A549 (cell line): Measurements from ENCODE around the gene P2RY14. TPM values are rescaled to one million over a fixed set of nuclear protein-coding genes. Genes with fewer than 3 reads are reported as not detected.

Experiments
- ATAC-seq, 2 experiments: fragments of 200-7000 bp in 1 of 2; fragments of >200 bp in 1 of 2; cut with Nextera tagmentation in 1 of 2; cut with Tn5 transposase in 1 of 2; 3 replicates each; pipeline versions ENCODE4 v1.8.0 to v1.9.1; 2018 to 2020; ENCODE audit warnings: mild to moderate bottlenecking in 1 of 2, moderate library complexity in 1 of 2
- CTCF ChIA-PET: fragments of 300-600 bp; sonication (Branson Sonifier 250); formaldehyde crosslinking; extraction: SDS; loops from one replicate; lab custom pipeline; 2021; ENCODE audit warnings: antibody characterized with exemption, inconsistent platforms; lab: Yijun Ruan, JAX
- POLR2A ChIA-PET: fragments of 350-600 bp; formaldehyde crosslinking; extraction: SDS; loops from one replicate; lab custom pipeline; 2021; ENCODE audit warnings: antibody characterized with exemption, inconsistent platforms; lab: Yijun Ruan, JAX
- DNase-seq, 2 experiments: peaks; one replicate each; pipeline versions ENCODE4 v3.0.0 to v3.0.0-alpha.2; 2011 to 2016; ENCODE audit warnings: low read depth in 1 of 2, low spot score in 1 of 2
- FAIRE-seq: peaks from 2 replicates; lab custom pipeline; 2011; peaks lifted over from hg19 to GRCh38; lab: Jason Lieb, UNC
- H3K27ac ChIP-seq, 2 experiments: fragments of >200 bp; sonication (Bioruptor Twin); formaldehyde crosslinking; 3 replicates each; pipeline ENCODE4 v1.5.1; 2016 to 2017
- H3K4me1 ChIP-seq: fragments of >200 bp; sonication (Bioruptor Twin); formaldehyde crosslinking; 3 replicates; pipeline ENCODE4 v1.6.1; 2016
- H3K4me2 ChIP-seq: fragments of >200 bp; sonication (Bioruptor Twin); formaldehyde crosslinking; 3 replicates; pipeline ENCODE4 v1.6.1; 2016
- H3K4me3 ChIP-seq: fragments of >200 bp; sonication (Bioruptor Twin); formaldehyde crosslinking; 3 replicates; pipeline ENCODE4 v1.5.1; 2016
- H3K9me3 ChIP-seq: fragments of >200 bp; sonication (Bioruptor Twin); formaldehyde crosslinking; 3 replicates; pipeline ENCODE4 v1.6.1; 2016
- CBX2 ChIP-seq: fragments of 200-600 bp; sonication (generic); IDR thresholded peaks from 2 replicates; pipeline ENCODE4 v1.6.1; 2016; ENCODE audit warnings: low read depth, mild to moderate bottlenecking, borderline replicate concordance
- CEBPB ChIP-seq, 2 experiments: fragments of >200 bp in 1 of 2; sonication (Bioruptor Twin) in 1 of 2; formaldehyde crosslinking in 1 of 2; IDR thresholded peaks; 2 replicates each; pipeline ENCODE4 v1.6.1; 2012 to 2016
- CHD2 ChIP-seq: fragments of 150-350 bp; IDR thresholded peaks from 2 replicates; pipeline ENCODE4 v1.6.1; 2014; ENCODE audit warnings: low read length; ENCODE audit not compliant: partially characterized antibody
- EHMT2 ChIP-seq: fragments of 200-600 bp; sonication (generic); IDR thresholded peaks from 2 replicates; pipeline ENCODE4 v1.6.1; 2016; ENCODE audit warnings: antibody characterized with exemption, low read depth, mild to moderate bottlenecking, moderate library complexity
- EP300 ChIP-seq, 2 experiments: fragments of >200 bp; sonication (Bioruptor Twin); formaldehyde crosslinking; IDR thresholded peaks; 2 replicates in 1 of 2; 3 replicates in 1 of 2; pipeline ENCODE4 v1.6.1; 2016 to 2017
- ESRRA ChIP-seq: fragments of 150-350 bp; IDR thresholded peaks from 2 replicates; pipeline ENCODE4 v1.6.1; 2014; ENCODE audit warnings: mild to moderate bottlenecking, low read length, borderline replicate concordance
- FOSB ChIP-seq: fragments of 250-450 bp; sonication (Bioruptor Pico); IDR thresholded peaks from 2 replicates; pipeline ENCODE4 v1.5.0; 2020; ENCODE audit warnings: mild to moderate bottlenecking, moderate library complexity
- FOSL2 ChIP-seq, 2 experiments: fragments of 450-650 bp in 1 of 2; fragments of >200 bp in 1 of 2; sonication (Bioruptor Twin) in 1 of 2; formaldehyde crosslinking; IDR thresholded peaks; 2 replicates each; pipeline versions ENCODE4 v1.5.0 to v1.6.1; 2016 to 2020; ENCODE audit warnings: mild to moderate bottlenecking in 1 of 2, moderate library complexity in 1 of 2
- FOXS1 ChIP-seq: fragments of 250-450 bp; sonication (Bioruptor Pico); IDR thresholded peaks from 2 replicates; pipeline ENCODE4 v1.5.0; 2020; ENCODE audit warnings: mild to moderate bottlenecking, moderate library complexity
- GATA3 ChIP-seq: IDR thresholded peaks from 2 replicates; pipeline ENCODE4 v1.6.1; 2012; ENCODE audit warnings: borderline replicate concordance
- HDAC2 ChIP-seq: fragments of 200-600 bp; sonication (generic); IDR thresholded peaks from 2 replicates; pipeline ENCODE4 v1.6.1; 2016
- JUN ChIP-seq, 2 experiments: fragments of >200 bp; sonication (Bioruptor Twin); formaldehyde crosslinking; IDR thresholded peaks; 2 replicates in 1 of 2; 3 replicates in 1 of 2; pipeline ENCODE4 v1.6.1; 2016 to 2017
- KDM5A ChIP-seq: fragments of 200-600 bp; sonication (generic); IDR thresholded peaks from 2 replicates; pipeline ENCODE4 v1.6.1; 2016; ENCODE audit warnings: antibody characterized with exemption, mild to moderate bottlenecking
- NFE2L2 ChIP-seq: fragments of 150-350 bp; conservative IDR thresholded peaks from 2 replicates; pipeline ENCODE4 v1.6.1; 2014; ENCODE audit warnings: low read length
- PHF8 ChIP-seq: fragments of 200-600 bp; sonication (generic); IDR thresholded peaks from 2 replicates; pipeline ENCODE4 v1.6.1; 2016; ENCODE audit warnings: low read depth, mild to moderate bottlenecking, antibody characterized with exemption, moderate library complexity, borderline replicate concordance
- SREBF2 ChIP-seq: fragments of 450-650 bp; IDR thresholded peaks from 2 replicates; pipeline ENCODE4 v1.6.1; 2014; ENCODE audit warnings: mild to moderate bottlenecking, moderate library complexity
- TFCP2L1 ChIP-seq: fragments of 250-450 bp; sonication (Bioruptor Pico); IDR thresholded peaks from 2 replicates; pipeline ENCODE4 v1.5.0; 2021; ENCODE audit warnings: mild to moderate bottlenecking
- TP53 ChIP-seq: fragments of 250-450 bp; sonication (Bioruptor Pico); IDR thresholded peaks from 2 replicates; pipeline ENCODE4 v1.5.0; 2021; ENCODE audit warnings: mild to moderate bottlenecking, moderate library complexity
- ZFP36 ChIP-seq: fragments of 450-650 bp; IDR thresholded peaks from 2 replicates; pipeline ENCODE4 v1.6.1; 2014; ENCODE audit warnings: borderline replicate concordance; ENCODE audit not compliant: partially characterized antibody
- WGBS: methylation state at CpG from one replicate; pipeline ENCODE4 v1.1.6; 2017; ENCODE audit errors: missing lambda C conversion rate; 5-methylcytosine and 5-hydroxymethylcytosine counted together
- polyA plus RNA-seq, 4 experiments: library from polyadenylated mRNA; depleted of rRNA in 3 of 4; stranded (reverse); fragments of >200 nt; fragmentation: RNase III in 1 of 4; extraction: RNeasy Plus Mini Kit Qiagen cat#74134 plus additional on column Dnase treatment in 1 of 4; gene quantifications; 2 replicates in 3 of 4; 3 replicates in 1 of 4; pipeline ENCODE4 v1.2.3, GENCODE V29; 2011 to 2017
- TF ChIP-seq, protein P1 (sequence below): fragments of >200 bp; sonication (Bioruptor Twin); formaldehyde crosslinking; IDR thresholded peaks from 3 replicates; pipeline ENCODE4 v1.6.1; 2016
- TF ChIP-seq, protein P2 (sequence below): fragments of 450-650 bp; IDR thresholded peaks from 2 replicates; pipeline ENCODE4 v1.6.1; 2014; ENCODE audit warnings: antibody characterized with exemption
- TF ChIP-seq, protein P3 (sequence below): IDR thresholded peaks from 2 replicates; pipeline ENCODE4 v1.6.1; 2012; ENCODE audit warnings: low read depth, borderline replicate concordance
- TF ChIP-seq, protein P4 (sequence below): fragments of 200-600 bp; sonication (generic); IDR thresholded peaks from 2 replicates; pipeline ENCODE4 v1.6.1; 2016; ENCODE audit warnings: antibody characterized with exemption, mild to moderate bottlenecking, moderate library complexity
- TF ChIP-seq, protein P5 (sequence below): IDR thresholded peaks from 2 replicates; pipeline ENCODE4 v1.6.1; 2012
- TF ChIP-seq, protein P6 (sequence below): fragments of >200 bp; sonication (Bioruptor Twin); formaldehyde crosslinking; IDR thresholded peaks from 3 replicates; pipeline ENCODE4 v1.5.1; 2016

P2RY14 gene
- polyA plus RNA-seq, 2 of the 4 experiments (the other 2 are of a cell fraction), result not detected

DNA sequence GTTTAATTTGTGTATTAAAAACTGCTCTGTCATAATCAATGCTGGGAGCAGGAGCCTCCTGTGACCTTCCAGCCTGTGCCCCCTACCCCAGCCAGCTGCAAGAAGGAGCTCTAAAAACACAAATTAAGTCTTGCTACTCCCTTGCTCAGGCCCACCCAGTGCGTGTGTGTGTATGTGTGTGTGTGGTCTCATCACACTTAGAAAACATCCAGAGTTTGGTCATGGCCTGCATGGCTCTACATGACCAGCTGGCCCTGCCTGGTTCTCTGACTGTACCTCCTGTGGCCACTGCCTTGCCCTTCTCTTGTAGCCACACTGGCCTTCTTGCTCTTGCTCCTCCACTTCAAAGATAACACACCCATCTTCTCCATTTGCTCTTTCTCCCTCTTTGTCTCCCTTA lies 13.7 kb downstream of the P2RY14 start:
- H3K27ac ChIP-seq, result no peak overlapping the region
- POLR2A ChIA-PET, result no interaction called here
- DNase-seq (no peak), FAIRE-seq (no peak)
- H3K9me3 ChIP-seq, result no peaks in the 10 kb centered on the region
- no peak overlapping the region for H3K4me3 ChIP-seq
- 94% methylated on average over 1 of the region's 1 CpG for WGBS
- TF ChIP-seq ESRRA (no peak), TP53 (CRISPR knock-in tag) (no peak), JUN (IDR thresholded peaks at IDR 0.05) (no peak), NFE2L2 (no peak), KDM5A (no peak), FOXS1 (CRISPR knock-in tag) (no peak), EP300 (IDR thresholded peaks at IDR 0.05) (no peak), FOSB (CRISPR knock-in tag) (no peak), EHMT2 (no peak), GATA3 (no peak), ZFP36 (no peak), CEBPB (IDR thresholded peaks at IDR 0.05) (no peak), CHD2 (no peak), SREBF2 (no peak), CBX2 (no peak), PHF8 (no peak), TFCP2L1 (CRISPR knock-in tag) (no peak)
- TF ChIP-seq, protein P1, sequence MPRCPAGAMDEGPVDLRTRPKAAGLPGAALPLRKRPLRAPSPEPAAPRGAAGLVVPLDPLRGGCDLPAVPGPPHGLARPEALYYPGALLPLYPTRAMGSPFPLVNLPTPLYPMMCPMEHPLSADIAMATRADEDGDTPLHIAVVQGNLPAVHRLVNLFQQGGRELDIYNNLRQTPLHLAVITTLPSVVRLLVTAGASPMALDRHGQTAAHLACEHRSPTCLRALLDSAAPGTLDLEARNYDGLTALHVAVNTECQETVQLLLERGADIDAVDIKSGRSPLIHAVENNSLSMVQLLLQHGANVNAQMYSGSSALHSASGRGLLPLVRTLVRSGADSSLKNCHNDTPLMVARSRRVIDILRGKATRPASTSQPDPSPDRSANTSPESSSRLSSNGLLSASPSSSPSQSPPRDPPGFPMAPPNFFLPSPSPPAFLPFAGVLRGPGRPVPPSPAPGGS, result no peak
- TF ChIP-seq, protein P2, sequence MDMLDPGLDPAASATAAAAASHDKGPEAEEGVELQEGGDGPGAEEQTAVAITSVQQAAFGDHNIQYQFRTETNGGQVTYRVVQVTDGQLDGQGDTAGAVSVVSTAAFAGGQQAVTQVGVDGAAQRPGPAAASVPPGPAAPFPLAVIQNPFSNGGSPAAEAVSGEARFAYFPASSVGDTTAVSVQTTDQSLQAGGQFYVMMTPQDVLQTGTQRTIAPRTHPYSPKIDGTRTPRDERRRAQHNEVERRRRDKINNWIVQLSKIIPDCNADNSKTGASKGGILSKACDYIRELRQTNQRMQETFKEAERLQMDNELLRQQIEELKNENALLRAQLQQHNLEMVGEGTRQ, result no peak
- TF ChIP-seq, protein P3, sequence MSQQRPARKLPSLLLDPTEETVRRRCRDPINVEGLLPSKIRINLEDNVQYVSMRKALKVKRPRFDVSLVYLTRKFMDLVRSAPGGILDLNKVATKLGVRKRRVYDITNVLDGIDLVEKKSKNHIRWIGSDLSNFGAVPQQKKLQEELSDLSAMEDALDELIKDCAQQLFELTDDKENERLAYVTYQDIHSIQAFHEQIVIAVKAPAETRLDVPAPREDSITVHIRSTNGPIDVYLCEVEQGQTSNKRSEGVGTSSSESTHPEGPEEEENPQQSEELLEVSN, result no peak
- TF ChIP-seq, all 56 proteins: peak for 0
- Histone ChIP-seq H3K4me1 (no peaks in the 10 kb centered on the region), H3K4me2 (no peak overlapping the region)
- CTCF ChIA-PET, result interaction anchor here (0.8 to 3.8 kb wide), 4 partner anchors 14 to 75 kb away, joined by 3 to 9 read pairs (median 4); partner anchors contain the start of gene P2RY14
- 0 out of 6 replicates have a peak, but pooled peaks of 1 of the 2 experiments have one; percentile 19 for ATAC-seq

DNA sequence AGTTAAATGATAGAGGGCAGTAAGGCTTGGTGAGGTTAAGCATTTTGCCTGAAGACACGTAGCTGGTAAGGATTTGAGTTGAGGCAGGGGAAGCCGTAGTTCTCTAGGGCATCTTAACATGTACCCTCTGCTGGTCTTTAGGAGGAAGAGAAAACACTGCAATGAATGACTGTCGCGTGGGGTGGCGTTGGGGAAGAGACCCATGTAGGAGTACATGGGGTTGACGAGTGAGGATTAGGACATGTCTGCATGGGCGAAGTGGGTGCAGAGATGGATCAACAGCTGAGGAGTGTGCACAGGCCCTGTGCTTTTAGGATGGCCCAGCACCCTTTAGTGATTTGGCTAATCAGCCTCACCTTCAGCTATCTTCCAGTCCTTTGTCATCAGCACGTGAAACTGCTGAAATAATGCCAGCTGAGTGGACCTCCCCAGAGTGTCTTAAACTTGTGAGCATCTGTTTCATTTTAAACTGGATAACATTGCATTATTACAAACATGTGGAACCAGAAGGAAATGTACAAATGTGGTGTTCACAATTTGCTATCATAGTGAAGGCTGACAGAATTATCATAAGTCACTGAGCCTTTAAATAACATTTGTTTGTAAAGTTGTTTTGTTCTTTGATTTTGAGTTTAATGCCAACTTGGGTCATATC lies 15.3 kb downstream of the P2RY14 start:
- Histone ChIP-seq H3K4me2 (no peak overlapping the region), H3K4me1 (no peaks in the 10 kb centered on the region), H3K27ac (no peak overlapping the region), H3K9me3 (no peaks in the 10 kb centered on the region), H3K4me3 (no peak overlapping the region)
- WGBS, result 85% methylated on average over 8 of the region's 8 CpGs
- peak; percentile 82 for FAIRE-seq
- ATAC-seq, result no peak
- ChIA-PET CTCF (interaction anchor here (1.0 to 3.8 kb wide), 6 partner anchors 16 to 107 kb away, joined by 3 to 9 read pairs (median 5); partner anchors contain the start of gene P2RY14), POLR2A (no interaction called here)
- DNase-seq, result no peak
- TF ChIP-seq FOSL2 (IDR thresholded peaks at IDR 0.05) (no peak), FOSL2 (CRISPR knock-in tag; IDR thresholded peaks at IDR 0.05) (no peak), TFCP2L1 (CRISPR knock-in tag) (no peak), JUN (IDR thresholded peaks at IDR 0.05) (no peak), HDAC2 (no peak), CHD2 (no peak), CEBPB (IDR thresholded peaks at IDR 0.05) (no peak)
- TF ChIP-seq, protein P4, sequence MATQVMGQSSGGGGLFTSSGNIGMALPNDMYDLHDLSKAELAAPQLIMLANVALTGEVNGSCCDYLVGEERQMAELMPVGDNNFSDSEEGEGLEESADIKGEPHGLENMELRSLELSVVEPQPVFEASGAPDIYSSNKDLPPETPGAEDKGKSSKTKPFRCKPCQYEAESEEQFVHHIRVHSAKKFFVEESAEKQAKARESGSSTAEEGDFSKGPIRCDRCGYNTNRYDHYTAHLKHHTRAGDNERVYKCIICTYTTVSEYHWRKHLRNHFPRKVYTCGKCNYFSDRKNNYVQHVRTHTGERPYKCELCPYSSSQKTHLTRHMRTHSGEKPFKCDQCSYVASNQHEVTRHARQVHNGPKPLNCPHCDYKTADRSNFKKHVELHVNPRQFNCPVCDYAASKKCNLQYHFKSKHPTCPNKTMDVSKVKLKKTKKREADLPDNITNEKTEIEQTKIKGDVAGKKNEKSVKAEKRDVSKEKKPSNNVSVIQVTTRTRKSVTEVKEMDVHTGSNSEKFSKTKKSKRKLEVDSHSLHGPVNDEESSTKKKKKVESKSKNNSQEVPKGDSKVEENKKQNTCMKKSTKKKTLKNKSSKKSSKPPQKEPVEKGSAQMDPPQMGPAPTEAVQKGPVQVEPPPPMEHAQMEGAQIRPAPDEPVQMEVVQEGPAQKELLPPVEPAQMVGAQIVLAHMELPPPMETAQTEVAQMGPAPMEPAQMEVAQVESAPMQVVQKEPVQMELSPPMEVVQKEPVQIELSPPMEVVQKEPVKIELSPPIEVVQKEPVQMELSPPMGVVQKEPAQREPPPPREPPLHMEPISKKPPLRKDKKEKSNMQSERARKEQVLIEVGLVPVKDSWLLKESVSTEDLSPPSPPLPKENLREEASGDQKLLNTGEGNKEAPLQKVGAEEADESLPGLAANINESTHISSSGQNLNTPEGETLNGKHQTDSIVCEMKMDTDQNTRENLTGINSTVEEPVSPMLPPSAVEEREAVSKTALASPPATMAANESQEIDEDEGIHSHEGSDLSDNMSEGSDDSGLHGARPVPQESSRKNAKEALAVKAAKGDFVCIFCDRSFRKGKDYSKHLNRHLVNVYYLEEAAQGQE, result no peak
- TF ChIP-seq, protein P5, sequence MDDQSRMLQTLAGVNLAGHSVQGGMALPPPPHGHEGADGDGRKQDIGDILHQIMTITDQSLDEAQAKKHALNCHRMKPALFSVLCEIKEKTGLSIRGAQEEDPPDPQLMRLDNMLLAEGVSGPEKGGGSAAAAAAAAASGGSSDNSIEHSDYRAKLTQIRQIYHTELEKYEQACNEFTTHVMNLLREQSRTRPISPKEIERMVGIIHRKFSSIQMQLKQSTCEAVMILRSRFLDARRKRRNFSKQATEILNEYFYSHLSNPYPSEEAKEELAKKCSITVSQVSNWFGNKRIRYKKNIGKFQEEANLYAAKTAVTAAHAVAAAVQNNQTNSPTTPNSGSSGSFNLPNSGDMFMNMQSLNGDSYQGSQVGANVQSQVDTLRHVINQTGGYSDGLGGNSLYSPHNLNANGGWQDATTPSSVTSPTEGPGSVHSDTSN, result no peak
- TF ChIP-seq, protein P6, sequence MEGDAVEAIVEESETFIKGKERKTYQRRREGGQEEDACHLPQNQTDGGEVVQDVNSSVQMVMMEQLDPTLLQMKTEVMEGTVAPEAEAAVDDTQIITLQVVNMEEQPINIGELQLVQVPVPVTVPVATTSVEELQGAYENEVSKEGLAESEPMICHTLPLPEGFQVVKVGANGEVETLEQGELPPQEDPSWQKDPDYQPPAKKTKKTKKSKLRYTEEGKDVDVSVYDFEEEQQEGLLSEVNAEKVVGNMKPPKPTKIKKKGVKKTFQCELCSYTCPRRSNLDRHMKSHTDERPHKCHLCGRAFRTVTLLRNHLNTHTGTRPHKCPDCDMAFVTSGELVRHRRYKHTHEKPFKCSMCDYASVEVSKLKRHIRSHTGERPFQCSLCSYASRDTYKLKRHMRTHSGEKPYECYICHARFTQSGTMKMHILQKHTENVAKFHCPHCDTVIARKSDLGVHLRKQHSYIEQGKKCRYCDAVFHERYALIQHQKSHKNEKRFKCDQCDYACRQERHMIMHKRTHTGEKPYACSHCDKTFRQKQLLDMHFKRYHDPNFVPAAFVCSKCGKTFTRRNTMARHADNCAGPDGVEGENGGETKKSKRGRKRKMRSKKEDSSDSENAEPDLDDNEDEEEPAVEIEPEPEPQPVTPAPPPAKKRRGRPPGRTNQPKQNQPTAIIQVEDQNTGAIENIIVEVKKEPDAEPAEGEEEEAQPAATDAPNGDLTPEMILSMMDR, result no peak
- TF ChIP-seq, protein P1, result no peak
